D721Med (cell line): ENCODE data around the gene RCOR2.

Experiments used
- DNase-seq: peaks from one replicate; pipeline ENCODE4 v3.0.0; 2011; ENCODE audit warnings: low spot score; ENCODE audit not compliant: insufficient read length
- FAIRE-seq: peaks from 2 replicates; lab custom pipeline; 2011; peaks lifted over from hg19 to GRCh38; lab: Jason Lieb, UNC
- TF ChIP-seq, protein P1 (sequence below): IDR thresholded peaks from 2 replicates; pipeline ENCODE4 v1.5.1; 2012; ENCODE audit warnings: mild to moderate bottlenecking, control low read depth; ENCODE audit not compliant: insufficient read depth; ENCODE audit errors: missing control alignments

The RCOR2 gene

DNA sequence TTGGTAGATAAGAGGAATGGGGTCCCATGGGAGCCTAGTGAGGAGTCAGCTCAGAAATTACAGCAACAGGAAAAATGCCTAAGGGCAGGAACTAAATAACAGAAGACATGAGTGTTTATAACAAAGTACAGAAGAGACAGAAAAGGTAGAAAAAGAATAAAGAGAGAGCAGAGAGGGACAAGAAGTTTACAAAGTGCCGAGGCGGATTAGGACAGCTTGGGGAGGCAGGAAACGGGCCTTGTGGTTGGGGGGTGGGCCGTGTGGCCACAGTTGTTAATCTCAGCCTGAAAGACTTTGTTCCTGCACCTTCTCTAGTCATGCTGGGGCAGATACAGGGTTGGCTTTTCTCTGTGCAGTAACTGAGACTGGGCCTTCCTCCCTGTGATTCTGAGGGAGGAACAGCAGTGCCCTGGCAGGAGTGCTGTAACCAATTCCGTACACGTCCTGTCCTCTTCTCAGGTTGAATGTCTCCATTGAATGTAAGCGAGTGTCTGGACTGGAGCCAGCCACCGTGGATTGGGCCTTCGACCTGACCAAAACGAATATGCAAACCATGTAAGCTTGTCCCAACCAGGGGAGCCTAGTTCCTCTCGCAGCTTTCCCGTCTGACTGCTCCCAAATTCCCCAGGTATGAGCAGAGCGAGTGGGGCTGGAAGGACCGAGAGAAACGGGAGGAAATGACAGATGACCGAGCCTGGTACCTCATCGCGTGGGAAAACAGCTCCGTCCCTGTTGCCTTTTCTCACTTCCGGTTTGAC, 35.0 kb upstream of the RCOR2 start:
- TF ChIP-seq, protein P1, sequence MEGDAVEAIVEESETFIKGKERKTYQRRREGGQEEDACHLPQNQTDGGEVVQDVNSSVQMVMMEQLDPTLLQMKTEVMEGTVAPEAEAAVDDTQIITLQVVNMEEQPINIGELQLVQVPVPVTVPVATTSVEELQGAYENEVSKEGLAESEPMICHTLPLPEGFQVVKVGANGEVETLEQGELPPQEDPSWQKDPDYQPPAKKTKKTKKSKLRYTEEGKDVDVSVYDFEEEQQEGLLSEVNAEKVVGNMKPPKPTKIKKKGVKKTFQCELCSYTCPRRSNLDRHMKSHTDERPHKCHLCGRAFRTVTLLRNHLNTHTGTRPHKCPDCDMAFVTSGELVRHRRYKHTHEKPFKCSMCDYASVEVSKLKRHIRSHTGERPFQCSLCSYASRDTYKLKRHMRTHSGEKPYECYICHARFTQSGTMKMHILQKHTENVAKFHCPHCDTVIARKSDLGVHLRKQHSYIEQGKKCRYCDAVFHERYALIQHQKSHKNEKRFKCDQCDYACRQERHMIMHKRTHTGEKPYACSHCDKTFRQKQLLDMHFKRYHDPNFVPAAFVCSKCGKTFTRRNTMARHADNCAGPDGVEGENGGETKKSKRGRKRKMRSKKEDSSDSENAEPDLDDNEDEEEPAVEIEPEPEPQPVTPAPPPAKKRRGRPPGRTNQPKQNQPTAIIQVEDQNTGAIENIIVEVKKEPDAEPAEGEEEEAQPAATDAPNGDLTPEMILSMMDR = no peak
- FAIRE-seq (no peak), DNase-seq (no peak)

DNA sequence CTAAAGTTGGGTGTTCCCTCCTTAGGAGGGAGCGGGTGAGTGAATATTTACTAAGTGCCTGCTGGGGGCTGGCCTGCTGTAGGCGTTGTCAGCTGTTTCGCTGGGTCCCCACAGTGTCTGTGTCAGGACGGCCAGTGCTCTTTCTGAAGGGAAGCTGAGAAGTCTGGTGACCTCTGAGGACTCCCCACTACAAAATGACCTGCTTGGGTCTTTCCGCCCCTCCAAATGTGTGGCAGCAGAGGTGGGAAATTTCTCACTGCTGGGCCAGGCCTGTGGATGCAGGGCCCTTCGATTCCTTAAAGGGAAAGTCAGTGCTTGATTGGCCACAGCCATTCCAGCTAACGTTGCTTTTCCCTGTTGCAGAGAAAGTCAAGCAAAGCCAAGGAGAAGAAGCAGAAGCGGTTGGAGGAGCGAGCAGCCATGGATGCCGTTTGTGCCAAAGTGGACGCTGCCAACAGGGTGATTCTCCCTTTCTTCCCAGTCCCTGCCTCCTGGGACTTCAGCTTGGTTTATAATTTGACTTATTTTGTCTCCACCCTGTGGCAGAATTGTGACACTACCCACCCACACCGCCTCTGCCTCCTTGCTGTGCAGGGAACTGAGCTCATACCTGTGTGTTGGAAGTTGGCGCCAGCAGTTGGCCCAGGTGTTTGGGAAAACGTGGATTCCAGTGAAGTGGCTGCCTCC, 28.7 kb upstream of the RCOR2 start:
- FAIRE-seq (no peak), DNase-seq (peak; percentile 77)
- TF ChIP-seq, protein P1 = peak; percentile 84

DNA sequence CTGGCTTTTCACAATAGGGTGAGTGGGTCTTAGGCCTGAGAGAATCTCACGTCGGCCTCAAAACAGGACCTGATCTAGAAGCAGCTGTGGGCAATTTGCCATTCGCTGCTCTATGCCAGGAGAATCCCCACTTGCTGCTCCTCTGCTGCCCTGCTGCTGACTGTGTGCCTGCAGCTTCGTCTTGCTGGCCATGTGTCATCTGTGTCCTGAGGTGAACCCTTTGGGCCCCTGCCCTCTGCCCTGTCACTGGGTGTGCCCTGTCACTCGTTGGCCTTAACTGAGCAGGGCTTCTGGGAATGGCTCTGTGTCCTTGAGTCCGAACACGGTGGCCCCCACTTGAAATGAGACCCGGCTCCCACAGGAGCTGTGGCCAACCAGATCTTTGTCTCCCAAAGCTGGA, 28.0 kb upstream of the RCOR2 start:
- no peak for DNase-seq
- FAIRE-seq = no peak
- TF ChIP-seq, protein P1 = no peak

DNA sequence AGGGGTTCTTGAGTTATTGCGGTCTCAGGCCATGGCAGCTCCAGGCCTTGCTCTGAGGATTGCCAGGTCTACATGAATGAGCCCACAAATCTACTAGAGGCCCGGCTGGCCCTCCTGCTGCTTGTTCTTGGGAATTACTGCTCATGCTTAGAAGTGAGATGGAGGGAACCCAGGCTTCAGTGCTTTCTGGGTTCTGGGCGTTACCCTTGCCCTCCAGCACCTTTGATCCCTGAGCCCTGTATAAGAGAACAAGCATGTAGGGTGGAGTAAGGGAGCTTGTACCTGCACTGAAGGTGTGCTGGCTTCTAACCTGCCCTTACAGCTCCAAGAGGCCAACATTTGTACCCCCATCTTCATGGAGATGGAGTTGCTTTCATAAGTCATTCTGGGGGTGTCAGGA, 25.8 kb upstream of the RCOR2 start:
- FAIRE-seq (no peak), DNase-seq (no peak)
- TF ChIP-seq, protein P1 = no peak

DNA sequence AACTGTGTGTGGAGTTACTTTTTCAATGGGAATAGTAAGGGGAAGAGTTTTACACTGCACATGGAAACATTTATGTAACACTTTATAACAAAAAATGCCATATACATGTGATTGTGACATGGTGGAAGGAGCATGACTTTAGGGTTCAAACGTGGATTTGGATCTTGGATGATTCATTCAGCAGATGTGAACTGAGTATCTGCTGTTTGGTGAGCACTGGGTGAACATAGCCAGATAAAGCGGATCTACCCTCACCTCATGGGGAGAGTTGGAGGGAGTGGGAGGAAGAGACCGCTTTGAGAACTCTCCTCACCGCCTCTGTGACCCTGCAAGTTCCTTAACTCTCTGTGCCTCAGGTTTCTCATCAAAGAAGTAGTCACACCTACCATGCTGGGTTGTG, 24.9 kb upstream of the RCOR2 start:
- DNase-seq (no peak), FAIRE-seq (no peak)
- TF ChIP-seq, protein P1 = no peak

DNA sequence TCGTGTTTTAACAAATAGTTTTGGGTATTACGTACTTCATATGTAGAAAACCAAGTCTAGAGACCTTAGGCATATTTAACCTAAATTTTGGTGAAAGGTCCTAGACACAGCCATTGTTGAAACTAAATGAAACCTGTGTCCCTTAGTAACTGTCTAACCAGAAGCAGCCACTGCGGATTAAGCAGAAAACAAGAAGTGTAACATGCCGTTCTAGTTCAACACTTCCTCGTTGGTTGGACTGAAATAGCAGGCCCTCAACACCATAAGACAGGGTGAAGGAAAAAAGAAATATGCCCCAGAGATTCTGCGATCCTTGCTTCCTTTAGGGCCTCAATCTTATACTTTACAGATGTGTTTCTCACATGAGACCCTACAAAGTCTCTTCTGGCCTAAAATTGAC, 23.8 kb upstream of the RCOR2 start:
- DNase-seq (no peak), FAIRE-seq (no peak)
- TF ChIP-seq, protein P1 = no peak

DNA sequence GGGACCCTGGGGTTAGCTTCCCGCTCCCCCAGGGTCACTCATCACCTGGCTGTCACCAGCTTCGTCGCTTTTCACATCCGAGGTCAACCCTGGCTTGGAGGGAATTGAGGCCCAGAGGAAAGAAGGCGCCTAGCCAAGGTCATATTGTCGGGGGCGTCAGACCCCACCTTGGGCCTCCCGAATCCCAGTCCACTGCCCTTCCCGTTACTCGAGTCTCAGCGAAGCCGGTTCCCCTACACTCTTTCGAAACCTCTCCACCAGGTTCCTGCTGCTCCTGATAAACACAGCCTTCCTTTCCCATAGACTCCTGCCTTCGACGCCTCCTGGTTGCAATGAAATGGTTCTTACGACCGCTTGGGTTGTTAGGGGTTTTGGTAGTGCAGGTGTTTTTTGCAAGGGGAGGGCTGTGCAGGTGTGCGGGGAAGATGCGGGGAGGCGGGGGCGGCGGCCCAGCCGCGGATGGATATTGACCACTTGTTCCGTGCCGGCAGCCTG, 22.5 kb upstream of the RCOR2 start:
- FAIRE-seq (no peak), DNase-seq (no peak)
- TF ChIP-seq, protein P1 = no peak
